Measurements from ENCODE around the gene DDX59.

DDX59 gene

DNA sequence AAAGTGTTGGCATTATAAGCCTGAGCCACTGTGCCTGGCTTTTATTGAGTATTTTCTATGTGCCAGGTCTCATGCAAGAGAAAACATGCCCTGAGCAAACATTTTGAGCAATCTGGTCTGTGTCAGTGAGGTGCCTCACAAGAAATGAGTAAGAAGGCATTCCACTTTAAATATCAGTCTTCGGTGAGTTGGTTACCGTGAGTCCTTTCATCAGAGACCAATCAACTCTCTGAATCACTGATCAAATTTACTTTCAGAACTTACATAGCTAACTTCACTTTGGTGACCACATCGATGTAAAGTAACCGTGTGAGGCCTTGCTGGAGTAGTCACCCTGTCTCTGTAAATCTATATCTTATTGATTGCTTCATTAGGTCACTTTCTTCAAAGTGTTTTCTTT is 14.3 kb upstream of the DDX59 start (continued):
- TF ChIP-seq, protein P1, sequence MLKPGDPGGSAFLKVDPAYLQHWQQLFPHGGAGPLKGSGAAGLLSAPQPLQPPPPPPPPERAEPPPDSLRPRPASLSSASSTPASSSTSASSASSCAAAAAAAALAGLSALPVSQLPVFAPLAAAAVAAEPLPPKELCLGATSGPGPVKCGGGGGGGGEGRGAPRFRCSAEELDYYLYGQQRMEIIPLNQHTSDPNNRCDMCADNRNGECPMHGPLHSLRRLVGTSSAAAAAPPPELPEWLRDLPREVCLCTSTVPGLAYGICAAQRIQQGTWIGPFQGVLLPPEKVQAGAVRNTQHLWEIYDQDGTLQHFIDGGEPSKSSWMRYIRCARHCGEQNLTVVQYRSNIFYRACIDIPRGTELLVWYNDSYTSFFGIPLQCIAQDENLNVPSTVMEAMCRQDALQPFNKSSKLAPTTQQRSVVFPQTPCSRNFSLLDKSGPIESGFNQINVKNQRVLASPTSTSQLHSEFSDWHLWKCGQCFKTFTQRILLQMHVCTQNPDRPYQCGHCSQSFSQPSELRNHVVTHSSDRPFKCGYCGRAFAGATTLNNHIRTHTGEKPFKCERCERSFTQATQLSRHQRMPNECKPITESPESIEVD (tag by site-specific recombination; IDR thresholded peaks at IDR 0.05), result no peak
- TF ChIP-seq ZBTB1 (tag by site-specific recombination; IDR thresholded peaks at IDR 0.05), result no peak
- TF ChIP-seq, protein P2, sequence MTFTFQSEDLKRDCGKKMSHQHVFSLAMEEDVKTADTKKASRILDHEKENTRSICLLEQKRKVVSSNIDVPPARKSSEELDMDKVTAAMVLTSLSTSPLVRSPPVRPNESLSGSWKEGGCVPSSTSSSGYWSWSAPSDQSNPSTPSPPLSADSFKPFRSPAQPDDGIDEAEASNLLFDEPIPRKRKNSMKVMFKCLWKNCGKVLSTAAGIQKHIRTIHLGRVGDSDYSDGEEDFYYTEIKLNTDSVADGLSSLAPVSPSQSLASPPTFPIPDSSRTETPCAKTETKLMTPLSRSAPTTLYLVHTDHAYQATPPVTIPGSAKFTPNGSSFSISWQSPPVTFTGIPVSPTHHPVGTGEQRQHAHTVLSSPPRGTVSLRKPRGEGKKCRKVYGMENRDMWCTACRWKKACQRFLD (tag by site-specific recombination; IDR thresholded peaks at IDR 0.05), result no peak
- TF ChIP-seq ZNF248 (tag by site-specific recombination; IDR thresholded peaks at IDR 0.05), result no peak
- TF ChIP-seq ZNF548 (tag by site-specific recombination; IDR thresholded peaks at IDR 0.05), result no peak
- no peak for TF ChIP-seq ZNF112 (tag by site-specific recombination; IDR thresholded peaks at IDR 0.05)
- TF ChIP-seq HOXD13 (CRISPR knock-in tag; IDR thresholded peaks at IDR 0.05; ENCODE audit: borderline replicate concordance), result no peak
- TF ChIP-seq ZFP3 (tag by site-specific recombination; IDR thresholded peaks at IDR 0.05; ENCODE audit: low read depth), result no peak

DNA sequence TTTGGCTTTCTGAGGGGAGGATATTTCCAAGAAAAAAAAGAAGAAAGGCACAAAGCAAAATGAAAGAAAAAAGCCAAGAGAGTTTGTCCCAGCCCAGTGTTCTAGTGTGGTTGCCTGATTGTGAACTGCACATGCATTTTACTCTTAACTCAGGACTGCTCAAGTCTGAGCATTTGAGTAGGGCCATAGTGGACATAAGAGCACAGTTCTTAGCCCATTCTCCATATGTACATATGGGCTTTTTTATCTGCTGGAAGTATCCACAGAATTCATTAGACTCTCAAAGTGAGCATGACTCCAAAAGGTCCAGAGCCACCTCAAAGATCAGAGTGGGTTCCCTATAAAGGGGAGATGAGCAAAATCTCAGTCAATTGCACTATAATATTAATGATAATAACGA is 13.6 kb upstream of the DDX59 start:
- Histone ChIP-seq H3K9me3 (ENCODE audit: control insufficient read depth, insufficient read depth, low read depth, low read length) (no peaks in the 10 kb centered on the region), H3K4me1 (ENCODE audit: control insufficient read depth, insufficient read depth, low read length) (no peaks in the 10 kb centered on the region), H3K36me3 (ENCODE audit: control insufficient read depth in 2 of 2, insufficient read depth in 1 of 2, low read length in 2 of 2) (no peaks in the 10 kb centered on the region), H3K4me3 (ENCODE audit: low read depth, low read length) (no peak overlapping the region), H3K27ac (ENCODE audit: extremely low read depth, low read depth, low read length) (no peak overlapping the region)
- TF ChIP-seq, protein P3, sequence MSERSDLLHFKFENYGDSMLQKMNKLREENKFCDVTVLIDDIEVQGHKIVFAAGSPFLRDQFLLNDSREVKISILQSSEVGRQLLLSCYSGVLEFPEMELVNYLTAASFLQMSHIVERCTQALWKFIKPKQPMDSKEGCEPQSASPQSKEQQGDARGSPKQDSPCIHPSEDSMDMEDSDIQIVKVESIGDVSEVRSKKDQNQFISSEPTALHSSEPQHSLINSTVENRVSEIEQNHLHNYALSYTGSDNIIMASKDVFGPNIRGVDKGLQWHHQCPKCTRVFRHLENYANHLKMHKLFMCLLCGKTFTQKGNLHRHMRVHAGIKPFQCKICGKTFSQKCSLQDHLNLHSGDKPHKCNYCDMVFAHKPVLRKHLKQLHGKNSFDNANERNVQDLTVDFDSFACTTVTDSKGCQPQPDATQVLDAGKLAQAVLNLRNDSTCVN (tag by site-specific recombination; optimal IDR thresholded peaks at IDR 0.05), result no peak
- TF ChIP-seq GLI4 (tag by site-specific recombination; IDR thresholded peaks at IDR 0.05) (no peak), ZNF560 (tag by site-specific recombination; IDR thresholded peaks at IDR 0.05; ENCODE audit: borderline replicate concordance) (no peak), ZNF658 (tag by site-specific recombination; IDR thresholded peaks at IDR 0.05) (no peak), FEZF1 (tag by site-specific recombination; IDR thresholded peaks at IDR 0.05) (no peak)
- TF ChIP-seq, protein P4, sequence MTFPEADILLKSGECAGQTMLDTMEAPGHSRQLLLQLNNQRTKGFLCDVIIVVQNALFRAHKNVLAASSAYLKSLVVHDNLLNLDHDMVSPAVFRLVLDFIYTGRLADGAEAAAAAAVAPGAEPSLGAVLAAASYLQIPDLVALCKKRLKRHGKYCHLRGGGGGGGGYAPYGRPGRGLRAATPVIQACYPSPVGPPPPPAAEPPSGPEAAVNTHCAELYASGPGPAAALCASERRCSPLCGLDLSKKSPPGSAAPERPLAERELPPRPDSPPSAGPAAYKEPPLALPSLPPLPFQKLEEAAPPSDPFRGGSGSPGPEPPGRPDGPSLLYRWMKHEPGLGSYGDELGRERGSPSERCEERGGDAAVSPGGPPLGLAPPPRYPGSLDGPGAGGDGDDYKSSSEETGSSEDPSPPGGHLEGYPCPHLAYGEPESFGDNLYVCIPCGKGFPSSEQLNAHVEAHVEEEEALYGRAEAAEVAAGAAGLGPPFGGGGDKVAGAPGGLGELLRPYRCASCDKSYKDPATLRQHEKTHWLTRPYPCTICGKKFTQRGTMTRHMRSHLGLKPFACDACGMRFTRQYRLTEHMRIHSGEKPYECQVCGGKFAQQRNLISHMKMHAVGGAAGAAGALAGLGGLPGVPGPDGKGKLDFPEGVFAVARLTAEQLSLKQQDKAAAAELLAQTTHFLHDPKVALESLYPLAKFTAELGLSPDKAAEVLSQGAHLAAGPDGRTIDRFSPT (tag by site-specific recombination; IDR thresholded peaks at IDR 0.05), result no peak
- ChIA-PET CTCF (interaction anchor here (0.6 kb wide), 1 partner anchor 73 kb away, joined by 4 read pairs; no protein-coding TSS in a partner anchor), POLR2A (interaction anchor here (1.4 kb wide), 1 partner anchor 14 kb away, joined by 3 read pairs; the partner anchor contains the start of gene DDX59)

DNA sequence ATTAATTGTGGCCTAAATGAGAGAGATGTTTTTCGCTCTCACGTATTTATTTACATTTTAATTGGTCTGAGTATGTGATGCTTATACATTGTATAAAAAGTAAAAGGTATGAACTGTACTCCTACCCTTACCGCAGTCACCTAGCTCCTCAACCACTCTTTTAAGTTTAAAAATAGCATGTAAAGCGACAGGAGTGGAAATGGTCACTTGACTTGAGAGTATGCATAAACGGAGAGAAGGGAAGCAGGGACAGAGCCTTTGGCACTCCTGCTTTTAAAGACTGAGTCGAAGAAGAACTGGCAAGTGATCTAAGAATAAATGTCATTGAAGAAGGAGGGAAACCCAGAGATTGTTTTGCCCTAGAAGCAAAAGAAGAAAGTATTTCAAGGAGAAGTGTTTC is 11.5 kb upstream of the DDX59 start:
- ChIA-PET POLR2A (interaction anchor here (1.0 kb wide), 1 partner anchor 12 kb away, joined by 4 read pairs; the partner anchor contains the start of gene DDX59), CTCF (no interaction called here)
- H3K27ac ChIP-seq (ENCODE audit: extremely low read depth, low read depth, low read length), result no peak overlapping the region
- no peak overlapping the region for H3K4me3 ChIP-seq (ENCODE audit: low read depth, low read length)
- H3K4me1 ChIP-seq (ENCODE audit: control insufficient read depth, insufficient read depth, low read length), result no peaks in the 10 kb centered on the region
- H3K9me3 ChIP-seq (ENCODE audit: control insufficient read depth, insufficient read depth, low read depth, low read length), result no peaks in the 10 kb centered on the region
- H3K36me3 ChIP-seq (ENCODE audit: control insufficient read depth in 2 of 2, insufficient read depth in 1 of 2, low read length in 2 of 2), result no peaks in the 10 kb centered on the region
- TF ChIP-seq ZNF292 (tag by site-specific recombination; IDR thresholded peaks at IDR 0.05; ENCODE audit: borderline replicate concordance, low read depth) (no peak), ZNF211 (tag by site-specific recombination; IDR thresholded peaks at IDR 0.05; ENCODE audit: low read depth) (no peak), ZNF610 (tag by site-specific recombination; IDR thresholded peaks at IDR 0.05; ENCODE audit: borderline replicate concordance) (no peak), ZNF433 (tag by site-specific recombination; IDR thresholded peaks at IDR 0.05; ENCODE audit: low read depth) (no peak), ZBTB21 (tag by site-specific recombination; IDR thresholded peaks at IDR 0.05) (no peak), HOXA7 (CRISPR knock-in tag; IDR thresholded peaks at IDR 0.05; ENCODE audit: borderline replicate concordance) (no peak), SALL2 (tag by site-specific recombination; IDR thresholded peaks at IDR 0.05; ENCODE audit: borderline replicate concordance) (no peak), ZNF37A (tag by site-specific recombination; IDR thresholded peaks at IDR 0.05) (no peak)
- TF ChIP-seq, protein P5, sequence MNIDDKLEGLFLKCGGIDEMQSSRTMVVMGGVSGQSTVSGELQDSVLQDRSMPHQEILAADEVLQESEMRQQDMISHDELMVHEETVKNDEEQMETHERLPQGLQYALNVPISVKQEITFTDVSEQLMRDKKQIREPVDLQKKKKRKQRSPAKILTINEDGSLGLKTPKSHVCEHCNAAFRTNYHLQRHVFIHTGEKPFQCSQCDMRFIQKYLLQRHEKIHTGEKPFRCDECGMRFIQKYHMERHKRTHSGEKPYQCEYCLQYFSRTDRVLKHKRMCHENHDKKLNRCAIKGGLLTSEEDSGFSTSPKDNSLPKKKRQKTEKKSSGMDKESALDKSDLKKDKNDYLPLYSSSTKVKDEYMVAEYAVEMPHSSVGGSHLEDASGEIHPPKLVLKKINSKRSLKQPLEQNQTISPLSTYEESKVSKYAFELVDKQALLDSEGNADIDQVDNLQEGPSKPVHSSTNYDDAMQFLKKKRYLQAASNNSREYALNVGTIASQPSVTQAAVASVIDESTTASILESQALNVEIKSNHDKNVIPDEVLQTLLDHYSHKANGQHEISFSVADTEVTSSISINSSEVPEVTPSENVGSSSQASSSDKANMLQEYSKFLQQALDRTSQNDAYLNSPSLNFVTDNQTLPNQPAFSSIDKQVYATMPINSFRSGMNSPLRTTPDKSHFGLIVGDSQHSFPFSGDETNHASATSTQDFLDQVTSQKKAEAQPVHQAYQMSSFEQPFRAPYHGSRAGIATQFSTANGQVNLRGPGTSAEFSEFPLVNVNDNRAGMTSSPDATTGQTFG (tag by site-specific recombination; IDR thresholded peaks at IDR 0.05; ENCODE audit: borderline replicate concordance), result no peak
